GM11168 (cell line): ENCODE data around the gene SPATA31A5.
"Not testable (repeated sequence)": the region's sequence is repeated elsewhere in the genome, so short reads cannot be mapped to it uniquely, and the experiment has no call there.

Experiments
- in situ Hi-C: fragments of 300-500 bp; cut with MboI; formaldehyde crosslinking; loops from one replicate; pipeline ENCODE4 v1.12.0; 2022; ENCODE audit warnings: low sequenced_read_pairs; ENCODE audit not compliant: unreplicated experiment

Gene SPATA31A5

GRCh38 chr9:60914107-60914506 lies at the start of gene SPATA31A5:
Gene SPATA31A5 (plus strand): TSS chr9:60914407. CDS start chr9:60914436, 29 bp downstream.
- in situ Hi-C loops = not testable (repeated sequence)

- in situ Hi-C loops = not testable (repeated sequence)
Measured at GRCh38 chr9:60962990-60963350, 48.8 kb downstream of the SPATA31A5 start.

GRCh38 chr9:60966382-60966781 lies 52.2 kb downstream of the SPATA31A5 start:
- in situ Hi-C loops = not testable (repeated sequence)
